Measurements from ENCODE around the gene CAGE1. TPM values are rescaled to one million over a fixed set of nuclear protein-coding genes. Genes with fewer than 3 reads are reported as not detected.

Gene CAGE1
- total and polyA plus RNA-seq, 4 donors = 0.15 TPM; not detected in 3

DNA sequence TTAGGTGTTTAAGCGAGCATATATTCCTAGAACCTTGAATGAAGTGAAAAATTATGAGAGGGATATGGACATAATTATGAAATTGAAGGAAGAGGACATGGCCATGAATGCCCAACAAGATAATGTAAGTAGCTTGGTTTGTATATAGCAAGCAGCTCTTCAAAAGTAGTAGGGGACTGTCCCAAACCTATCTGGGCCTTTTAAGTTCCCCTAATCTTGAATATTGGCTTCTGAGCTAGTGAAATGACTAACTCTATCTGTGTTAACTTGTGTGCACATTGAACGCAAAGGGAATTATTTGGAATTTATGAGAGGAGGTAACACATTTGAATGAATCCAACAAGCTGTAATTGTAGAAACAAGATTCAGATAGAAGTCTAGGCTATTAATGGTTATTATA is 21.8 kb upstream of the CAGE1 start:
- WGBS, 2 donors = 97 to 98% methylated on average over 2 of the region's 2 CpGs
- DNase-seq (no peak), ATAC-seq (ENCODE audit: insufficient read depth, low FRiP score) (no peak)
- Histone ChIP-seq H3K9me3 (ENCODE audit: control insufficient read depth in 4 of 4, insufficient read depth in 3 of 4, low read length in 3 of 4) (no peaks in the 10 kb centered on the region), H3K36me3 (ENCODE audit: control insufficient read depth in 4 of 4, insufficient read depth in 4 of 4, low read length in 4 of 4) (peaks cover 25 to 47% (median 35%) of the 10 kb centered on the region in 4 donors), H3K27ac (ENCODE audit: low read depth in 1 of 2, low read length in 1 of 2) (no peak overlapping the region), H3K4me3 (no peak overlapping the region), H3K4me1 (ENCODE audit: control insufficient read depth in 5 of 5, insufficient read depth in 5 of 5, low read length in 5 of 5) (no peaks in the 10 kb centered on the region), H3K27me3 (ENCODE audit: control insufficient read depth in 3 of 3, insufficient read depth in 3 of 3, low read length in 2 of 3) (no peaks in the 10 kb centered on the region), H3K9ac (ENCODE audit: insufficient read depth in 1 of 2, low read length in 2 of 2) (no peak overlapping the region)
- TF ChIP-seq, protein P1, sequence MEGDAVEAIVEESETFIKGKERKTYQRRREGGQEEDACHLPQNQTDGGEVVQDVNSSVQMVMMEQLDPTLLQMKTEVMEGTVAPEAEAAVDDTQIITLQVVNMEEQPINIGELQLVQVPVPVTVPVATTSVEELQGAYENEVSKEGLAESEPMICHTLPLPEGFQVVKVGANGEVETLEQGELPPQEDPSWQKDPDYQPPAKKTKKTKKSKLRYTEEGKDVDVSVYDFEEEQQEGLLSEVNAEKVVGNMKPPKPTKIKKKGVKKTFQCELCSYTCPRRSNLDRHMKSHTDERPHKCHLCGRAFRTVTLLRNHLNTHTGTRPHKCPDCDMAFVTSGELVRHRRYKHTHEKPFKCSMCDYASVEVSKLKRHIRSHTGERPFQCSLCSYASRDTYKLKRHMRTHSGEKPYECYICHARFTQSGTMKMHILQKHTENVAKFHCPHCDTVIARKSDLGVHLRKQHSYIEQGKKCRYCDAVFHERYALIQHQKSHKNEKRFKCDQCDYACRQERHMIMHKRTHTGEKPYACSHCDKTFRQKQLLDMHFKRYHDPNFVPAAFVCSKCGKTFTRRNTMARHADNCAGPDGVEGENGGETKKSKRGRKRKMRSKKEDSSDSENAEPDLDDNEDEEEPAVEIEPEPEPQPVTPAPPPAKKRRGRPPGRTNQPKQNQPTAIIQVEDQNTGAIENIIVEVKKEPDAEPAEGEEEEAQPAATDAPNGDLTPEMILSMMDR (IDR thresholded peaks at IDR 0.05; ENCODE audit: control extremely low read depth, extremely low read depth) = no peak

DNA sequence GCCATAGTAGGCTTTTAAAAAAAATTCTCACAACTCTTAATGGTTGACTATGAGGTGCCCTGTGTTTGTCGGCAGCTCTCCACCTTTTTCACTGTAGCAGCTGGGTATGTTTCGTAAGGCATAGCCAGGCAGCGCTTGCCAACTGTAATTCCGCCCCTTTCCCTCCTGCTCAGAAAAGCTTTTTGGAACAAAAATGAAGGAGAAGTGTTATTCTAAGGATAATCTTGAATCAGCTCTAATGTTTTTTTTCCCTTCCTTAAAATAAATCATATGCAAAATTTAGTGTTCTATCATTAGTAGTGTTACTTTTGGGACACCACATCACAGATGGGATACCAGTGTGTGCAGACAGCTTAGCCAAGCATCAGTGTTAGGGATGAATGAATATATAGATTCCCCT is 21.3 kb upstream of the CAGE1 start:
- no peaks in the 10 kb centered on the region for H3K27me3 ChIP-seq (ENCODE audit: control insufficient read depth in 3 of 3, insufficient read depth in 3 of 3, low read length in 2 of 3)
- no peak overlapping the region for H3K27ac ChIP-seq (ENCODE audit: low read depth in 1 of 2, low read length in 1 of 2)
- no peaks in the 10 kb centered on the region for H3K4me1 ChIP-seq (ENCODE audit: control insufficient read depth in 5 of 5, insufficient read depth in 5 of 5, low read length in 5 of 5)
- H3K9me3 ChIP-seq (ENCODE audit: control insufficient read depth in 4 of 4, insufficient read depth in 3 of 4, low read length in 3 of 4) = no peaks in the 10 kb centered on the region
- TF ChIP-seq, protein P1 (IDR thresholded peaks at IDR 0.05; ENCODE audit: control extremely low read depth, extremely low read depth) = no peak
- WGBS, 2 donors = 95 to 97% methylated on average over 4 of the region's 4 CpGs
- ATAC-seq (ENCODE audit: insufficient read depth, low FRiP score) (no peak), DNase-seq (no peak)
- no peak overlapping the region for H3K9ac ChIP-seq (ENCODE audit: insufficient read depth in 1 of 2, low read length in 2 of 2)
- no peak overlapping the region for H3K4me3 ChIP-seq
- H3K36me3 ChIP-seq (ENCODE audit: control insufficient read depth in 4 of 4, insufficient read depth in 4 of 4, low read length in 4 of 4) = peaks cover 25 to 48% (median 33%) of the 10 kb centered on the region in 4 donors

DNA sequence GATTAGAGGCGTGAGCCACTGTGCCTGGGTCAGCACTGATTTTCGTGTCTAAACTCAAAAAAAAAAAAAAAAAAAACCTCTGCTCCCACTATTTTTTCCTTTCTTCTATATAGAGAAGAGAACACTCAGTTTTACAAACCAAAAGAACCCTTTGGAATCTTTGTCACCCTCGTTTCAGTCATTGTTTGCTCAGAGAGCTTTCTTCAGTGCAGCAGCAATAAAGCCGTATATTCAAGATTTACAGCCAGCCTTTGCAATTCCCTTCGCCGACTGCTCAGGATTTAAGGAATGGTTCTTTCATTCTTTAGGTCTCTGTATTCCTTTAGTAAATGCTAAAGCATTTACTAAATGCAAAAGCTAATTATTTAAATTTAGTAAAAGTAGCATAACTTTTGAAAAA is 20.2 kb upstream of the CAGE1 start:
- Histone ChIP-seq H3K36me3 (ENCODE audit: control insufficient read depth in 4 of 4, insufficient read depth in 4 of 4, low read length in 4 of 4) (peaks cover 19 to 47% (median 34%) of the 10 kb centered on the region in 4 donors), H3K27ac (ENCODE audit: low read depth in 1 of 2, low read length in 1 of 2) (no peak overlapping the region), H3K9me3 (ENCODE audit: control insufficient read depth in 4 of 4, insufficient read depth in 3 of 4, low read length in 3 of 4) (no peaks in the 10 kb centered on the region), H3K4me3 (no peak overlapping the region), H3K9ac (ENCODE audit: insufficient read depth in 1 of 2, low read length in 2 of 2) (no peak overlapping the region), H3K27me3 (ENCODE audit: control insufficient read depth in 3 of 3, insufficient read depth in 3 of 3, low read length in 2 of 3) (no peaks in the 10 kb centered on the region), H3K4me1 (ENCODE audit: control insufficient read depth in 5 of 5, insufficient read depth in 5 of 5, low read length in 5 of 5) (no peaks in the 10 kb centered on the region)
- WGBS, 2 donors = 95 to 97% methylated on average over 6 of the region's 6 CpGs
- ATAC-seq (ENCODE audit: insufficient read depth, low FRiP score) (no peak), DNase-seq (no peak)
- TF ChIP-seq, protein P1 (IDR thresholded peaks at IDR 0.05; ENCODE audit: control extremely low read depth, extremely low read depth) = no peak

DNA sequence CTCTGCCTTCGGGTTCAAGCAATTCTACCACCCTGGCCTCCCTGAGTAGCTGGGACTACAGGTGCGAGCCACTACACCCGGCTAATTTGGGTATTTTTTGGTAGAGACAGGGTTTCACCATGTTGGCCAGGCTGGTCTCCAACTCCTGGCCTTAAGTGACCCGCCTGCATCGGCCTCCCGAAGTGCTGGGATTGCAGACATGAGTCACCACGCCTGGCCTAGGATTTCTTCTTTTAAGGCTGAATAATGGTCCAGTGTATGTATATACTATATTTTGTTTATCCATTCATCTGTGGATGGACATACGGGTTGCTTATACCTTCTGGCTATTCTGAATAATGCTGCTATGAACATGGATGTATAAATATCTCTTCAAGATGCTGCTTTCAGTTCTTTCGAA is 17.2 kb upstream of the CAGE1 start:
- Histone ChIP-seq H3K9me3 (ENCODE audit: control insufficient read depth in 4 of 4, insufficient read depth in 3 of 4, low read length in 3 of 4) (no peaks in the 10 kb centered on the region), H3K4me3 (no peak overlapping the region), H3K4me1 (ENCODE audit: control insufficient read depth in 5 of 5, insufficient read depth in 5 of 5, low read length in 5 of 5) (no peaks in the 10 kb centered on the region), H3K36me3 (ENCODE audit: control insufficient read depth in 4 of 4, insufficient read depth in 4 of 4, low read length in 4 of 4) (peaks cover 24 to 51% (median 33%) of the 10 kb centered on the region in 4 donors), H3K27ac (ENCODE audit: low read depth in 1 of 2, low read length in 1 of 2) (no peak overlapping the region), H3K9ac (ENCODE audit: insufficient read depth in 1 of 2, low read length in 2 of 2) (no peak overlapping the region), H3K27me3 (ENCODE audit: control insufficient read depth in 3 of 3, insufficient read depth in 3 of 3, low read length in 2 of 3) (no peaks in the 10 kb centered on the region)
- no peak for DNase-seq
- TF ChIP-seq, protein P1 (IDR thresholded peaks at IDR 0.05; ENCODE audit: control extremely low read depth, extremely low read depth) = no peak
- no peak for ATAC-seq (ENCODE audit: insufficient read depth, low FRiP score)
- WGBS, 2 donors = 94 to 98% methylated on average over 9 of the region's 9 CpGs
